ENCODE data around the gene EMP2. TPM values are rescaled to one million over a fixed set of nuclear protein-coding genes. Genes with fewer than 3 reads are reported as not detected.

EMP2 gene
- total RNA-seq, 1 experiment from 2014 or later = 14.4 TPM

DNA sequence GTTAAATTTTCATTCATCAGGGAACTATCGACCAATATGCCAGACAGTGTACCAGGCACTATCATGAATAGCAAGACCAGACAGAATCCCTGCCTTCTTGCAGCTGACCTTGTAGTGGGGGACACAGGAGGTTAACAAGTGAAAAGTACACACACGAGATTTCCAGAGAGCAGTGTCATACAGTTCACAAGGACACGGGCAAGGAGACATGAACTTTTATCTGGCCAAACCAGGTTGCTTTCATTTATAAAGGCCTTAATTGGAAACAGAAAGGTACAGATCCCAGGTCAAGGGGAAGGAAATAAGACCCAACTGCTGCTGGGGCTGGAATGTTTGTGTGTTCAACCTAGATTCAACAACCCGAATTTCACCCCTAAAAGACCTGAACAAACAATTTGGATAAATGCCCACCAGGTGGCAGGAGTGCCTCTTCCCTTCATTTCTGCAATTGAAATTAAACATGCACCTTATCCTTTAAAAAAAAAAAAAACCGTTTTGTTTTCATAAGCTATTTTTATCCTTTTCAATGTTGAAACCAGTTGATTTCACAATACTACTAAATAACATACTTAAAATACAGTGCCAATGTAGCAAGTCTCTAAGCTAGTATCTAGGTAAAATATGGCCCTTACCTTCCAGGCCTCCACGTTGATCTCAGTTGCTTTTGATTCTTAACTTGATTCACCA, 65.9 kb downstream of the EMP2 start:
- Histone ChIP-seq H2BK5ac (ENCODE audit: insufficient read length, low read length) (no peak overlapping the region), H3K23me2 (ENCODE audit: insufficient read length, low read depth, low read length, poor library complexity, severe bottlenecking) (no peaks in the 10 kb centered on the region), H4K91ac (ENCODE audit: insufficient read length, low read depth, low read length) (no peak overlapping the region), H2AFZ (ENCODE audit: low read length) (no peak overlapping the region), H2BK12ac (ENCODE audit: insufficient read length, low read depth, low read length) (no peak overlapping the region), H3K4me1 (ENCODE audit: insufficient read depth, low read length) (no peaks in the 10 kb centered on the region), H3K14ac (ENCODE audit: insufficient read depth, low read length) (no peak overlapping the region), H3K9ac (ENCODE audit: extremely low read depth, insufficient read length, low read length) (no peak overlapping the region), H3K18ac (ENCODE audit: insufficient read length, low read depth, low read length) (no peak overlapping the region), H4K8ac (replicated peaks; ENCODE audit: insufficient read length, low read depth, low read length) (no peak overlapping the region), H3K79me2 (ENCODE audit: insufficient read depth, low read length) (no peaks in the 10 kb centered on the region), H3K79me1 (ENCODE audit: insufficient read depth, low read depth, low read length, poor library complexity, severe bottlenecking) (no peaks in the 10 kb centered on the region), H4K5ac (ENCODE audit: insufficient read length, low read depth, low read length) (no peak overlapping the region), H3T11ph (ENCODE audit: low read length) (no peak overlapping the region), H3K9me3 (ENCODE audit: control insufficient read depth, low read depth, low read length) (no peaks in the 10 kb centered on the region), H3K56ac (ENCODE audit: insufficient read length, low read depth, low read length) (no peak overlapping the region), H2BK15ac (ENCODE audit: low read depth, low read length) (no peak overlapping the region), H2BK20ac (ENCODE audit: low read depth, low read length, poor library complexity, severe bottlenecking) (no peak overlapping the region), H3K4ac (ENCODE audit: low read depth, low read length) (no peak overlapping the region), H3K27ac (ENCODE audit: insufficient read length, low read depth, low read length) (no peak overlapping the region), H2BK120ac (ENCODE audit: low read depth, low read length, poor library complexity, severe bottlenecking) (no peak overlapping the region), H3K4me2 (ENCODE audit: insufficient read depth, insufficient read length, low read length) (no peak overlapping the region), H3K27me3 (ENCODE audit: insufficient read depth, low read length) (no peaks in the 10 kb centered on the region), H3K23ac (ENCODE audit: insufficient read length, low read depth, low read length) (no peak overlapping the region), H4K20me1 (ENCODE audit: control insufficient read depth, insufficient read depth, insufficient read length) (no peaks in the 10 kb centered on the region), H2AK5ac (ENCODE audit: insufficient read length, low read length) (no peak overlapping the region)
- no peaks in the 10 kb centered on the region; a peak in 1 of 7 replicates for H3K36me3 Mint-ChIP-seq (ENCODE audit: insufficient read depth in 1 of 3, low read depth in 3 of 3)
- peaks cover 2 to 6% of the 10 kb centered on the region in 2 experiments; a peak in 2 of 5 replicates for H3K9me3 Mint-ChIP-seq
- 0 out of 4 replicates have a peak, but pooled peaks cover 0 to 2% of the 10 kb centered on the region in 2 experiments for H3K4me1 Mint-ChIP-seq
- no peak overlapping the region for H3K4me3 Mint-ChIP-seq
- no peak overlapping the region for H3K27ac Mint-ChIP-seq
- TF ChIP-seq, protein P1, sequence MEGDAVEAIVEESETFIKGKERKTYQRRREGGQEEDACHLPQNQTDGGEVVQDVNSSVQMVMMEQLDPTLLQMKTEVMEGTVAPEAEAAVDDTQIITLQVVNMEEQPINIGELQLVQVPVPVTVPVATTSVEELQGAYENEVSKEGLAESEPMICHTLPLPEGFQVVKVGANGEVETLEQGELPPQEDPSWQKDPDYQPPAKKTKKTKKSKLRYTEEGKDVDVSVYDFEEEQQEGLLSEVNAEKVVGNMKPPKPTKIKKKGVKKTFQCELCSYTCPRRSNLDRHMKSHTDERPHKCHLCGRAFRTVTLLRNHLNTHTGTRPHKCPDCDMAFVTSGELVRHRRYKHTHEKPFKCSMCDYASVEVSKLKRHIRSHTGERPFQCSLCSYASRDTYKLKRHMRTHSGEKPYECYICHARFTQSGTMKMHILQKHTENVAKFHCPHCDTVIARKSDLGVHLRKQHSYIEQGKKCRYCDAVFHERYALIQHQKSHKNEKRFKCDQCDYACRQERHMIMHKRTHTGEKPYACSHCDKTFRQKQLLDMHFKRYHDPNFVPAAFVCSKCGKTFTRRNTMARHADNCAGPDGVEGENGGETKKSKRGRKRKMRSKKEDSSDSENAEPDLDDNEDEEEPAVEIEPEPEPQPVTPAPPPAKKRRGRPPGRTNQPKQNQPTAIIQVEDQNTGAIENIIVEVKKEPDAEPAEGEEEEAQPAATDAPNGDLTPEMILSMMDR (conservative IDR thresholded peaks at IDR 0.05) = peak; percentile 84
- no peaks in the 10 kb centered on the region for H3K27me3 Mint-ChIP-seq (ENCODE audit: low read depth)
- no peak for DNase-seq
- WGBS (ENCODE audit: extremely low coverage, insufficient read length, low lambda C conversion rate) = no CpG with 5 or more reads among the region's 6 CpGs

All from H9 (cell line).